ENCODE results near the gene KIAA0319L.

The KIAA0319L gene

GRCh38 chr1:35443768-35444518 is 113.3 kb downstream of the KIAA0319L start:
- no peak for DNase-seq (ENCODE audit: low spot score)

GRCh38 chr1:35442734-35443133 is 114.5 kb downstream of the KIAA0319L start:
- no peak for DNase-seq (ENCODE audit: low spot score)

- DNase-seq (ENCODE audit: low spot score) = no peak
These were observed 115.2 kb downstream of the KIAA0319L start for GRCh38 chr1:35441926-35442579.

GRCh38 chr1:35439626-35440025 is 117.6 kb downstream of the KIAA0319L start:
- DNase-seq (ENCODE audit: low spot score) = no peak

GRCh38 chr1:35437200-35437599 is 120.0 kb downstream of the KIAA0319L start:
- no peak for DNase-seq (ENCODE audit: low spot score)

GRCh38 chr1:35436078-35436477 is 121.1 kb downstream of the KIAA0319L start:
- DNase-seq (ENCODE audit: low spot score) = no peak

GRCh38 chr1:35434703-35435102 is 122.5 kb downstream of the KIAA0319L start:
- no peak for DNase-seq (ENCODE audit: low spot score)

GRCh38 chr1:35433714-35434113 is 123.5 kb downstream of the KIAA0319L start:
- DNase-seq (ENCODE audit: low spot score) = no peak

GRCh38 chr1:35432231-35432630 is 125.0 kb downstream of the KIAA0319L start:
- no peak for DNase-seq (ENCODE audit: low spot score)

- DNase-seq (ENCODE audit: low spot score) = no peak
These were observed 126.0 kb downstream of the KIAA0319L start for GRCh38 chr1:35431173-35431599.

- no peak for DNase-seq (ENCODE audit: low spot score)
These were observed 126.4 kb downstream of the KIAA0319L start for GRCh38 chr1:35430762-35431161.

- no peak for DNase-seq (ENCODE audit: low spot score)
These were observed 128.8 kb downstream of the KIAA0319L start for GRCh38 chr1:35428360-35428759.

- DNase-seq (ENCODE audit: low spot score) = no peak
These were observed 131.1 kb downstream of the KIAA0319L start for GRCh38 chr1:35426097-35426586.

GRCh38 chr1:35408925-35409324 is 148.3 kb downstream of the KIAA0319L start:
- no peak for DNase-seq (ENCODE audit: low spot score)

- DNase-seq (ENCODE audit: low spot score) = no peak
These were observed 149.5 kb downstream of the KIAA0319L start for GRCh38 chr1:35407743-35408142.

- no peak for DNase-seq (ENCODE audit: low spot score)
These were observed 151.1 kb downstream of the KIAA0319L start for GRCh38 chr1:35406103-35406502.

GRCh38 chr1:35401049-35401448 is 156.2 kb downstream of the KIAA0319L start:
- no peak for DNase-seq (ENCODE audit: low spot score)

GRCh38 chr1:35398739-35399138 is 158.5 kb downstream of the KIAA0319L start:
- no peak for DNase-seq (ENCODE audit: low spot score)

- DNase-seq (ENCODE audit: low spot score) = no peak
These were observed 162.8 kb downstream of the KIAA0319L start for GRCh38 chr1:35394386-35394785.

- no peak for DNase-seq (ENCODE audit: low spot score)
These were observed 166.4 kb downstream of the KIAA0319L start for GRCh38 chr1:35390600-35391494.

- DNase-seq (ENCODE audit: low spot score) = no peak
These were observed 170.2 kb downstream of the KIAA0319L start for GRCh38 chr1:35386959-35387358.

GRCh38 chr1:35386290-35386689 is 170.9 kb downstream of the KIAA0319L start:
- DNase-seq (ENCODE audit: low spot score) = no peak
